ENCODE results near the gene ASMTL. TPM values are rescaled to one million over a fixed set of nuclear protein-coding genes. Genes with fewer than 3 reads are reported as not detected.
A peak's percentile ranks its signal among the peaks of the same experiment; 100 is the strongest.

ASMTL gene
- total and polyA plus RNA-seq, 2 of the 13 experiments (the other 11 are each of a cell fraction or from before 2014, with no cell fraction given): 5.6 to 16.3 TPM

GRCh38 chrX:1391707-1392375 lies 60.9 kb downstream of the ASMTL start, which contains the start of gene SLC25A6 (continued):
- TF ChIP-seq ZNF253 (CRISPR knock-in tag; IDR thresholded peaks at IDR 0.05; ENCODE audit: borderline replicate concordance): no peak
- no peak; the same call in 1 of the 2 replicates for TF ChIP-seq RXRA (CRISPR knock-in tag; IDR thresholded peaks at IDR 0.05)
- peak; percentile 78; the same call in 1 of the 2 replicates for TF ChIP-seq TMF1 (CRISPR knock-in tag; IDR thresholded peaks at IDR 0.05; ENCODE audit: low read depth)
- no peak for TF ChIP-seq ZNF740 (CRISPR knock-in tag; IDR thresholded peaks at IDR 0.05)
- TF ChIP-seq ZBTB38 (CRISPR knock-in tag; IDR thresholded peaks at IDR 0.05): peak; percentile 51; the same call in 1 of the 2 replicates
- TF ChIP-seq ZNF616 (CRISPR knock-in tag; IDR thresholded peaks at IDR 0.05; ENCODE audit: low read depth): no peak; the same call in 1 of the 2 replicates
- TF ChIP-seq USF2 (IDR thresholded peaks at IDR 0.05; ENCODE audit: low read depth, low read length): peak; percentile 95
- TF ChIP-seq USF2 (CRISPR knock-in tag; IDR thresholded peaks at IDR 0.05; ENCODE audit: borderline replicate concordance): peak; percentile 93; the same call in 1 of the 2 replicates
- peak; percentile 81 for TF ChIP-seq ZNF572 (CRISPR knock-in tag; IDR thresholded peaks at IDR 0.05)
- no peak for TF ChIP-seq GLMP (CRISPR knock-in tag; IDR thresholded peaks at IDR 0.05; ENCODE audit: borderline replicate concordance)
- TF ChIP-seq HBP1 (CRISPR knock-in tag; IDR thresholded peaks at IDR 0.05; ENCODE audit: low read depth): peak; percentile 70; the same call in 1 of the 2 replicates
- no peak for TF ChIP-seq ZNF660 (CRISPR knock-in tag; IDR thresholded peaks at IDR 0.05; ENCODE audit: borderline replicate concordance, low read depth)
- TF ChIP-seq NFIB (CRISPR knock-in tag; IDR thresholded peaks at IDR 0.05; ENCODE audit: borderline replicate concordance): no peak
- no peak for TF ChIP-seq TAF15 (IDR thresholded peaks at IDR 0.05; ENCODE audit: low read depth, low read length, poor library complexity, severe bottlenecking)
- no peak for TF ChIP-seq FOXK2 (IDR thresholded peaks at IDR 0.05)
- TF ChIP-seq U2AF1 (optimal IDR thresholded peaks at IDR 0.05; ENCODE audit: low read depth, low read length): no peak
- peak; percentile 88 for TF ChIP-seq DRAP1 (CRISPR knock-in tag; IDR thresholded peaks at IDR 0.05)
- no peak for TF ChIP-seq CEBPG (CRISPR knock-in tag; IDR thresholded peaks at IDR 0.05)
- no peak for TF ChIP-seq PLSCR1 (CRISPR knock-in tag; IDR thresholded peaks at IDR 0.05; ENCODE audit: borderline replicate concordance)
- no peak for TF ChIP-seq HMG20A (CRISPR knock-in tag; IDR thresholded peaks at IDR 0.05; ENCODE audit: borderline replicate concordance)
- TF ChIP-seq SALL1 (CRISPR knock-in tag; IDR thresholded peaks at IDR 0.05): peak; percentile 79
- TF ChIP-seq PRPF4 (IDR thresholded peaks at IDR 0.05; ENCODE audit: low read depth, low read length, poor library complexity, severe bottlenecking): no peak
